Left lung (tissue), 10 donors: ENCODE data around the gene NUP155. TPM values are rescaled to one million over a fixed set of nuclear protein-coding genes. Genes with fewer than 3 reads are reported as not detected.
"Not testable (repeated sequence)": the region's sequence is repeated elsewhere in the genome, so short reads cannot be mapped to it uniquely, and the experiment has no call there.

Experiments used
- ATAC-seq: fragments of 200-7000 bp; cut with Tn5 transposase; one replicate; pipeline ENCODE4 v1.9.1; 2020; ENCODE audit warnings: moderate library complexity
- DNase-seq, 4 donors: peaks; one replicate each; pipeline ENCODE4 v3.0.0-alpha.2; 2013 to 2020
- H3K27ac ChIP-seq, 2 donors: fragments of 200-600 bp; sonication (generic) in 1 of 2; one replicate each; pipeline versions ENCODE4 v1.5.0 to v1.8.0; 2020 to 2021
- H3K27me3 ChIP-seq, 2 donors: fragments of 200-600 bp; sonication (generic) in 1 of 2; one replicate each; pipeline versions ENCODE4 v1.5.0 to v1.8.0; 2020 to 2021
- H3K36me3 ChIP-seq, 2 donors: fragments of 200-600 bp; sonication (generic) in 1 of 2; one replicate each; pipeline versions ENCODE4 v1.5.0 to v1.8.0; 2020 to 2021
- H3K4me1 ChIP-seq, 2 donors: fragments of 200-600 bp; one replicate each; pipeline ENCODE4 v1.8.0; 2021
- H3K4me3 ChIP-seq, 2 donors: fragments of 200-600 bp; sonication (generic) in 1 of 2; one replicate each; pipeline versions ENCODE4 v1.5.0 to v1.8.0; 2020 to 2021; ENCODE audit warnings: mild to moderate bottlenecking in 1 of 2
- H3K9me3 ChIP-seq, 2 donors: fragments of 200-600 bp; sonication (generic) in 1 of 2; one replicate each; pipeline versions ENCODE4 v1.5.0 to v1.8.0; 2020 to 2021
- CTCF ChIP-seq, 2 donors: fragments of 200-600 bp; sonication (generic) in 1 of 2; IDR thresholded peaks; one replicate each; pipeline versions ENCODE4 v1.5.0 to v1.8.0; 2021; ENCODE audit warnings: antibody characterized with exemption in 2 of 2
- intact Hi-C, 2 donors: fragments of 100-400 bp; cut with DNase I; formaldehyde crosslinking; loops; one replicate each; pipeline versions ENCODE4 v1.11.2 to v1.14.2; 2022
- polyA plus RNA-seq, 6 donors: library from polyadenylated mRNA; unstranded; fragments of 120-200 nt; gene quantifications; one replicate each; pipeline ENCODE4 v1.2.1, GENCODE V29; 2013; ENCODE audit not compliant: insufficient read length in 6 of 6
- total RNA-seq, 2 donors: library from RNA; stranded (reverse); fragmentation: NEBNext Ultra II Directional; extraction: Animal tissue kit (Norgen Biotek cat#: 25700); gene quantifications; one replicate each; pipeline ENCODE4 v1.2.1, GENCODE V29; 2021
- donor health status: DM: no; HTN: yes; CAD: no.
- donor health status: DM: no; HTN: no; CAD: no.

The NUP155 gene
- total and polyA plus RNA-seq, 8 donors, result 21.7 to 31.0 (median 27.0) TPM

- peaks cover 0 to 88% of the 10 kb centered on the region in 2 donors for H3K36me3 ChIP-seq
- no peaks in the 10 kb centered on the region for H3K9me3 ChIP-seq
- H3K27me3 ChIP-seq, result no peaks in the 10 kb centered on the region
- H3K27ac ChIP-seq, result no peak overlapping the region
- H3K4me3 ChIP-seq, result no peak overlapping the region
- DNase-seq (no peak), ATAC-seq (no peak)
- H3K4me1 ChIP-seq, result no peaks in the 10 kb centered on the region
- intact Hi-C loops, result no loop called here
- no peak for TF ChIP-seq CTCF (IDR thresholded peaks at IDR 0.05)
Measured at GRCh38 chr5:37355161-37355560, 15.7 kb downstream of the NUP155 start.

GRCh38 chr5:37342741-37343140, 28.2 kb downstream of the NUP155 start:
- H3K4me3 ChIP-seq, intact Hi-C loops, ATAC-seq, H3K27me3 ChIP-seq, H3K9me3 ChIP-seq, H3K4me1 ChIP-seq, H3K27ac ChIP-seq, DNase-seq: not testable (repeated sequence)
- H3K36me3 ChIP-seq, result peaks cover 0 to 99% of the 10 kb centered on the region in 2 donors

- intact Hi-C loops, H3K4me3 ChIP-seq, H3K27ac ChIP-seq, H3K9me3 ChIP-seq, H3K27me3 ChIP-seq, ATAC-seq, DNase-seq, H3K4me1 ChIP-seq: not testable (repeated sequence)
- peaks cover 0 to 90% of the 10 kb centered on the region in 2 donors for H3K36me3 ChIP-seq
Measured at GRCh38 chr5:37334754-37335153, 36.2 kb downstream of the NUP155 start.

GRCh38 chr5:37326536-37326935, 44.4 kb downstream of the NUP155 start:
- intact Hi-C loops, result no loop called here
- DNase-seq (no peak), ATAC-seq (no peak)
- H3K27me3 ChIP-seq, result no peaks in the 10 kb centered on the region
- no peaks in the 10 kb centered on the region for H3K9me3 ChIP-seq
- peaks cover 0 to 97% of the 10 kb centered on the region in 2 donors for H3K36me3 ChIP-seq
- H3K4me1 ChIP-seq, result no peaks in the 10 kb centered on the region
- no peak overlapping the region for H3K27ac ChIP-seq
- H3K4me3 ChIP-seq, result no peak overlapping the region
- TF ChIP-seq CTCF (IDR thresholded peaks at IDR 0.05), result no peak

- H3K4me1 ChIP-seq, result no peaks in the 10 kb centered on the region
- H3K36me3 ChIP-seq, result peaks cover 0 to 92% of the 10 kb centered on the region in 2 donors
- no peaks in the 10 kb centered on the region for H3K27me3 ChIP-seq
- ATAC-seq (no peak), DNase-seq (no peak)
- no peak overlapping the region for H3K4me3 ChIP-seq
- no peak overlapping the region for H3K27ac ChIP-seq
- H3K9me3 ChIP-seq, result no peaks in the 10 kb centered on the region
- intact Hi-C loops, result no loop called here
- TF ChIP-seq CTCF (IDR thresholded peaks at IDR 0.05), result no peak
Measured at GRCh38 chr5:37323607-37324006, 47.3 kb downstream of the NUP155 start.

GRCh38 chr5:37319037-37319782, 51.7 kb downstream of the NUP155 start:
- intact Hi-C loops, result no loop called here

More at GRCh38 chr5:37319037-37319782, 51.7 kb downstream of the NUP155 start:
- Histone ChIP-seq H3K27ac (no peak overlapping the region), H3K4me3 (no peak overlapping the region), H3K4me1 (peaks cover 0 to 14% of the 10 kb centered on the region in 2 donors), H3K36me3 (peaks cover 0 to 89% of the 10 kb centered on the region in 2 donors), H3K27me3 (no peaks in the 10 kb centered on the region), H3K9me3 (no peaks in the 10 kb centered on the region)
- no peak for ATAC-seq
- no peak for TF ChIP-seq CTCF (IDR thresholded peaks at IDR 0.05)
- DNase-seq, result no peak
